ENCODE data around the gene DAB2IP.
A peak's percentile ranks its signal among the peaks of the same experiment; 100 is the strongest.

The DAB2IP gene

GRCh38 chr9:121763561-121764370, 112.3 kb downstream of the DAB2IP start:
- no peak for DNase-seq (ENCODE audit: low spot score)

GRCh38 chr9:121764371-121764730, 112.9 kb downstream of the DAB2IP start:
- DNase-seq (ENCODE audit: low spot score), result no peak

DNA sequence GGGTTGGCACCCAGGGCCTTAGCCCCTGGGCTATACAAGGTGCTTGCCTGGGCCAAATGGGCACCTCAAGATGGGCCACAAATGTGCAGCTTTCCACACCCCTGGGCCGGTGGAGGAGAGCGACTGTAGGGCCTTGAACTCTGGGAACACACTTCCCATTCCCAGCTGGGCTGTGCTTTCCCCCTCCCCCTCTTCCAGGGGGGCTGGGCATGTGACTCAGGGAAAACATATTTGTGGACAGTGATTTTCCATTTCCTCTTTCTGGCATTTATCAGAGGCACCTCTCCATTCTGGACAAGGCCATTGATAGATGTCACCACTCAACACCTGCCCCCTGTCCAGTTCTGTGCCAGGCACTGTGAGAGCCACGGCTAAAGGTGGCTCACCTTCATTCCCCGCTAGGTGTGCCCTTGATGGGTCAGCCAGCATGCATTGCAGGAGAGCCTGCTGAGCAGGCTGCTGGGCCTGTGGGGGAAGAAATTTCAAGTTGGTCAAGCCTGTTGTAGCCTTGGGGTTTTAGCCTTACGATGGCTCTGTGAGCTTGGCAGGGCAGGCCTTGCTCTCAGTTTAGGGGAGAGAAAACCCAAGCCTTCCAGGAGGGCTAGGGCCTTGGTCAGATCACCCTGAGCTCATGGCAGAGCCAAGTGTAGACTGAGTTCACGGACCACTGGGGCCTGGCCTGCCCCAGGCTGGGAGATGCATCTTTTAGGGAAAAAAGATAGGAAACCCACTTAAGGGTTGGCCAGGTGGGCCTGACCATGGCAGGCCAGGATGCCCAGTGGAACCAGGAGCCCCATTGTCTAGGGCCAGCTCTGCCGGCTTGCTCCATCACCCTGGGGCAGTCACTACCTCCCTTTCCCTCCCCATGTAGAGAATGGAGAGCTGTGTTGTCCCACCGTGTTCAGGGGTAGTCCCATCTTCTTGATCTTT, 113.9 kb downstream of the DAB2IP start:
- peak; percentile 81 for DNase-seq (ENCODE audit: low spot score)

DNA sequence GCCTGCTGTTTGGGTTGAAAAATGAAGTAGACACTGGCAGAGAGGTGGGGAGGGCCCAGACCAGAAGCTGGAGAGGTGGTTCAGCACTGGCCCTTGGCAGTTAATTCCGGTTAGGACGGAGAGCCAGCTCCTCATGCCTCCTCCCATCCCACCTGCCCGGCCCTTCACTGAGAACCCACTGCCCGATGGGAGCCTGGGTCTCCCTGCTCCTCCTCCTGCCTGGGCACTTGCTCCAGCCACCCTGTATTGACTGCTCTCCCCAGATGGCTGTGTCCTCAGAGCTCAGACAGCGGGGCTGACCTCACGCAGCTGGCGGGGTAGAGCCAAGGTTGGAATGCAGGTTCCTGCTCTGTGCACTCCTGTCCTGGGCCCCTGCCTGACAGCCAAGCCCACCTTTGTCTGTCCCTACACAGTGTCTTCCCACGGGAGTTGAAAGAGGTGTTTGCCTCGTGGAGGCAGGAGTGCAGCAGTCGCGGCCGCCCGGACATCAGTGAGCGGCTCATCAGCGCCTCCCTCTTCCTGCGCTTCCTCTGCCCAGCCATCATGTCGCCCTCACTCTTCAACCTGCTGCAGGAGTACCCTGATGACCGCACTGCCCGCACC, 114.7 kb downstream of the DAB2IP start:
- DNase-seq (ENCODE audit: low spot score), result no peak

DNA sequence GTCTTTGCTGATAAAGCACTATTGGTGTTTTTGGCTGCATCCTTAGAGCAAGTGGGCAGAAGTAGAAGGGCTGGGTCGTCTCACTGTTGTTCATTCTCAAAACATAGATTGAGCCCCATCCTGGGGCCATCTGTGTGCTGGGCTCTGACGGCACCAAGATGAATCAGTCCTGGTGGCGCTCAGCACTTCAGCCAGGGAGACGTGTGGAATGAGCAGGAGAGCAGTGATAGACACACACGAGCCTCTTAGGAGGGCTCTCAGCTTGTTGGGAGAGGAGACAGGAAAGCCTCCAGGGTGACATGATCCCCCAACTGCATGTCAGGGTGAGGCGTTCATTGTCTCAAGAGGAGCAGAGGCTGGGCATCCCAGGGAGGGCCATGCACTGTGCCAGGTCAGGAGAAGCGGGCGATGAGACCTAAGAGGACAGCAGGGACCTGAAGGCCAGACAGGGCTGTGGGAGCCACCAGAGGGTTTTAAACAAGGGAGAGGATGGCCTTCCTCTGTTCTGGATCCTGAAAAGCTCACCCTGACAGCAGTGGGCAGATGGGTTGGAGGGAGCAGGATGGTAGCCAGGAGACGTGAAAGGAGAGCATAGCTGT, 115.8 kb downstream of the DAB2IP start:
- no peak for DNase-seq (ENCODE audit: low spot score)

- DNase-seq (ENCODE audit: low spot score), result no peak
Observed at GRCh38 chr9:121768416-121769015, 117.1 kb downstream of the DAB2IP start.

DNA sequence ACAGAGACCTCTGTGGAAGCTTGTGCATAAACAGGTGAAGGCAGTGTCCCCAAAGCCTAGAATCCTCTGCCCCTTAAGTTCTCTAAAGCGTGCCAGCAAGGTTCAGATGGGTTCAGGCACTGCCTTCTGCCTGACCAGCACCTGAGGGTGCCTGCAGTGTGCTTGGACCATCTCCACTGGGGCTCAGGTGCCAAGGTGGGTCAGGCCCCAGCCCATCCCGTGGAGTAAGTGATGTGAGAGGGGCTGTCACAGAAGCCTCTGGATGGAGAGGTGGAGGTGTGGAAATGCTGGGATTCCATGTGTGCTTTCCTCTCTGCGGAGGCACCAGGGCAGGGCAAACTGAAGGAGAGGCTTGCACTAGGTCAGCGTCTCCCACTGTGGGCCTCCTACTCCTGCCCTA, 118.5 kb downstream of the DAB2IP start:
- DNase-seq (ENCODE audit: low spot score), result no peak

DNA sequence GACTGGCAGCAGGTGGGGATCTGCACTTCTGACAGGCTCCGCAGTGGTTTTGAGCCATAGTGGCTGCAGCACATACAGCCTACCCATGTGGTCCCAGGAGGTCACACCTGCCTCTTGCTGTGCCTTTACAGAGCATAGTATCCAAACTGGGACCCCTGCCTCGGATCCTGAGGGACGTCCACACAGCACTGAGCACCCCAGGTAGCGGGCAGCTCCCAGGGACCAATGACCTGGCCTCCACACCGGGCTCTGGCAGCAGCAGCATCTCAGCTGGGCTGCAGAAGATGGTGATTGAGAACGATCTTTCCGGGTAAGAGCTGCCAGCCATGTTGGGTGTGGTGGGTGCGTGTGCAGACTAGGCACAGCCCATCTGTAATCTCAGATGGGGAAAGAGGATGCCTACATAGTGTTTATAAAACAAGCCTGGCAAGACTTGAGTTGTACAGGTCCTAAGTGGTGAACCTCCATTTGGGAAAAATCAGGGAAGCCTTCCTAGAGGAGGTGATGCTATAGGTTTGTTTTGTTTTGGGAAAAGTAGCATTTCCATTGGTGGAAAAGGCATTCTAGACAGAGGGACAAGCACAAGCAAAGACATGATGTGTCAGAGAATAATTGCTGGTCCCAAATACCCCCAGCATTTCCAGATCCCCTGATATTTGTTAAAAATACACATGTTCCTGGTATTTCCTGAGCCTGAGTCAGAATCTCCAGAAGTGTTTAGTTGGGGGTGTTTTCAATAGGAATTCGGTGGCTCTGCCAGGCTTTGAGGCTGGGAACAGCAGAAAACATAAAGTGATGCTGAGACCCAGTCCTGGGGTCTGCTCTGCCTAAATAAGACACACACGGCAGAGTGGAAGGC, 119.2 kb downstream of the DAB2IP start:
- DNase-seq (ENCODE audit: low spot score), result peak; percentile 88

- DNase-seq (ENCODE audit: low spot score), result peak; percentile 43
Observed at GRCh38 chr9:121771418-121771817, 120.0 kb downstream of the DAB2IP start.

- DNase-seq (ENCODE audit: low spot score), result peak; percentile 31
Observed at GRCh38 chr9:121771851-121772599, 120.6 kb downstream of the DAB2IP start.

- no peak for DNase-seq (ENCODE audit: low spot score)
Observed at GRCh38 chr9:121772600-121773285, 121.3 kb downstream of the DAB2IP start.

GRCh38 chr9:121773286-121773953, 122.0 kb downstream of the DAB2IP start:
- DNase-seq (ENCODE audit: low spot score), result no peak

DNA sequence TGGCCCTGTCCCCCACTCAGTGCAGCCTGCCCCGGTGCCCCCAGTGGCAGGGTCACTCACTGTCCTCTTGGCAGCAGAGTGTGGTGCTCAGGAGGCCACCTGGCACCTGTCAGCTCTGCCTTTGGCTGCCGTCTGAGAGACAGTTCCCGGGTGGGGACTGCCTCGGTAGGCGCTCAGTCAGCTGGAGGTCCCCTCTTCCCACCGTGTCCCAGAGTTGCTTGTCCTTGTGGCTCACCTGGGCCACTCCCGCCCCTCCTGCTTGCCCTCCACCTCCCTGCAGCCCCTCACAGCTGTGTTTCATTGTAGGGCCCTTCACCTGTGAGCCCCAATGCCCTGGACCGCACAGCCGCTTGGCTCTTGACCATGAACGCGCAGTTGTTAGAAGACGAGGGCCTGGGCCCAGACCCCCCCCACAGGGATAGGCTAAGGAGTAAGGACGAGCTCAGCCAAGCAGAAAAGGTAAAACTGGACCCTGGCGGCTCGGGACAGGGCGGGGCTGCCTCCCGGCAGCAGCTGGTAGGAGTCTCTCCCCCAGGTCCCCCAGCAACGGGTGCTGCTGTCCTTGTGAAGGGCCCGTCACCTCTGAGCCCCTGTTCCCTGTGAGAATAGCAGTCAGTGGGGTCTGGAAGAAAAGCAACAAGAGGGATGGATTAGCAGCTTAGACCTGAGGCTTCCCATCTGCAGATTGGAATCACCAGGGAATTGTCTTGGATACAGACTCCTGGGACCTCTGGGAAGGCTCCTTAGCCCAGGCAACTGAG, 122.7 kb downstream of the DAB2IP start:
- no peak for DNase-seq (ENCODE audit: low spot score)

GRCh38 chr9:121774715-121775613, 123.5 kb downstream of the DAB2IP start:
- no peak for DNase-seq (ENCODE audit: low spot score)

DNA sequence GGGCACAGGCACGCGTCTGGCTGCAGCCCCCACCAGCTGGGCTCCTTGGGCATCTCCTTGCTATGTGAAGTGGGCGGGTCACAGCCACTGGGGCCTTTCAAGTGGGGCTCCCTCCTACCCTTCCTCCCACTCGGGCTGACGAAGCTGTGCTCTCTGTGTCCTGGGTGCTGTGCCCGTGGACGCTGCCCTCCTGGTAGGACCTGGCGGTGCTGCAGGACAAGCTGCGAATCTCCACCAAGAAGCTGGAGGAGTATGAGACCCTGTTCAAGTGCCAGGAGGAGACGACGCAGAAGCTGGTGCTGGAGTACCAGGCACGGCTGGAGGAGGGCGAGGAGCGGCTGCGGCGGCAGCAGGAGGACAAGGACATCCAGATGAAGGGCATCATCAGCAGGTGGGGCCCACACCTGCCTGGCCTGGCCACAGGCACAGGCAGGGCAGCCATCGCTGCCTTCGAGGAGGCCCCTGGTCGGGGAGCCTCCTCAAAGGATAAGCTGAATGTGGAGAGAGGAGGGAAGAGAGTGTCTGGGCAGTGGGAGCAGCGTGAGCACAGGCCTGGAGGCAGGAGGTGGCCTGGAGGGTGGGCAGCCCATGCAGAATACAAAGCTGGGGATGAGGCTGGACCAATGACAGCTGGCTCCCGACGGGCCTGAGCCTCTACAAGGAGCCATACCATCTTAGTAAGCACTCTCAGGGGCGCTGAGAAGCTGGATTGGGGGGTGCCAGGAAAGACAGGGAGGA, 124.7 kb downstream of the DAB2IP start:
- no peak for DNase-seq (ENCODE audit: low spot score)

Data from AG08396 (cell line).